Anterior cingulate cortex (tissue), 58 donors: ENCODE data around the gene STMN1.
"Not testable (repeated sequence)": the region's sequence is repeated elsewhere in the genome, so short reads cannot be mapped to it uniquely, and the experiment has no call there.

ENCODE experiments used
- DNase-seq, 58 donors: peaks; one replicate each; lab custom pipeline; 2025; lab: John Stamatoyannopoulos, UW

The STMN1 gene

GRCh38 chr1:25905680-25906643 is at the start of gene STMN1:
TSS of gene STMN1 (minus strand) at chr1:25906419. CDS start at chr1:25904676, 1,743 bp downstream.
- peak; percentile 51 to 97 (median 92) for DNase-seq

- no peak for DNase-seq
Observed at GRCh38 chr1:25955553-25955952, 49.3 kb upstream of the STMN1 start.

- DNase-seq, result no peak
Observed at GRCh38 chr1:25954282-25954938, 48.2 kb upstream of the STMN1 start.

- peak in 17 of 58 donors; percentile 6 to 70 (median 37) for DNase-seq
Observed at GRCh38 chr1:25952841-25953401, 46.7 kb upstream of the STMN1 start.

- DNase-seq, result no peak
Observed at GRCh38 chr1:25948641-25949040, 42.4 kb upstream of the STMN1 start.

GRCh38 chr1:25947027-25947426 is 40.8 kb upstream of the STMN1 start:
- no peak for DNase-seq

GRCh38 chr1:25945761-25946160 is 39.5 kb upstream of the STMN1 start:
- no peak for DNase-seq

- DNase-seq, result no peak
Observed at GRCh38 chr1:25944986-25945385, 38.8 kb upstream of the STMN1 start.

- not testable (repeated sequence) for DNase-seq
Observed at GRCh38 chr1:25943511-25943910, 37.3 kb upstream of the STMN1 start.

GRCh38 chr1:25936947-25937346 is 30.7 kb upstream of the STMN1 start:
- DNase-seq, result no peak

GRCh38 chr1:25933479-25934365 is 27.5 kb upstream of the STMN1 start:
- peak in 27 of 58 donors; percentile 6 to 70 (median 32) for DNase-seq

GRCh38 chr1:25932811-25933400 is 26.7 kb upstream of the STMN1 start:
- not testable (repeated sequence) for DNase-seq

- no peak for DNase-seq
Observed at GRCh38 chr1:25932321-25932720, 26.1 kb upstream of the STMN1 start.

GRCh38 chr1:25929016-25929415 is 22.8 kb upstream of the STMN1 start:
- no peak for DNase-seq

- peak in 15 of 58 donors; percentile 15 to 71 (median 31) for DNase-seq
Observed at GRCh38 chr1:25927521-25928265, 21.5 kb upstream of the STMN1 start.

GRCh38 chr1:25926731-25927496 is 20.7 kb upstream of the STMN1 start:
- DNase-seq, result peak in 46 of 58 donors; percentile 17 to 81 (median 49)

- DNase-seq, result no peak
Observed at GRCh38 chr1:25924454-25924853, 18.2 kb upstream of the STMN1 start.

GRCh38 chr1:25922971-25923552 is 16.8 kb upstream of the STMN1 start:
- DNase-seq, result peak in 20 of 58 donors; percentile 28 to 81 (median 62)
